ENCODE results near the gene CDH4. TPM values are rescaled to one million over a fixed set of nuclear protein-coding genes. Genes with fewer than 3 reads are reported as not detected.

The CDH4 gene
- total and polyA plus RNA-seq, 4 donors = 5.8 to 24.1 (median 17.1) TPM

- Histone ChIP-seq H3K4me3 (ENCODE audit: low read depth, low read length) (no peak overlapping the region), H3K4me1 (ENCODE audit: control insufficient read depth, insufficient read depth, low read length) (peaks cover 11% of the 10 kb centered on the region), H3K9me3 (ENCODE audit: control insufficient read depth, insufficient read depth, low read length) (peaks cover 2% of the 10 kb centered on the region), H3K36me3 (ENCODE audit: control insufficient read depth, insufficient read depth, low read length) (no peaks in the 10 kb centered on the region), H3K27ac (ENCODE audit: low read depth, low read length) (no peak overlapping the region), H3K27me3 (ENCODE audit: control insufficient read depth, insufficient read depth, low read length) (no peaks in the 10 kb centered on the region)
- no peak for DNase-seq (ENCODE audit: low read depth in 4 of 6, low spot score in 6 of 6)
- WGBS (ENCODE audit: insufficient coverage) = 63% methylated on average over 16 of the region's 28 CpGs
Observed at GRCh38 chr20:61391812-61392520, 139.9 kb downstream of the CDH4 start.

GRCh38 chr20:61394088-61394799 is 142.2 kb downstream of the CDH4 start:
- Histone ChIP-seq H3K27ac (ENCODE audit: low read depth, low read length) (no peak overlapping the region), H3K4me3 (ENCODE audit: low read depth, low read length) (no peak overlapping the region), H3K36me3 (ENCODE audit: control insufficient read depth, insufficient read depth, low read length) (no peaks in the 10 kb centered on the region), H3K4me1 (ENCODE audit: control insufficient read depth, insufficient read depth, low read length) (peaks cover 11% of the 10 kb centered on the region), H3K9me3 (ENCODE audit: control insufficient read depth, insufficient read depth, low read length) (peaks cover 2% of the 10 kb centered on the region), H3K27me3 (ENCODE audit: control insufficient read depth, insufficient read depth, low read length) (no peaks in the 10 kb centered on the region)
- DNase-seq (ENCODE audit: low read depth in 4 of 6, low spot score in 6 of 6) = no peak
- 90% methylated on average over 11 of the region's 14 CpGs for WGBS (ENCODE audit: insufficient coverage)

GRCh38 chr20:61396262-61396848 is 144.3 kb downstream of the CDH4 start:
- Histone ChIP-seq H3K4me1 (ENCODE audit: control insufficient read depth, insufficient read depth, low read length) (peaks cover 6% of the 10 kb centered on the region), H3K36me3 (ENCODE audit: control insufficient read depth, insufficient read depth, low read length) (no peaks in the 10 kb centered on the region), H3K27ac (ENCODE audit: low read depth, low read length) (no peak overlapping the region), H3K4me3 (ENCODE audit: low read depth, low read length) (no peak overlapping the region), H3K27me3 (ENCODE audit: control insufficient read depth, insufficient read depth, low read length) (no peaks in the 10 kb centered on the region), H3K9me3 (ENCODE audit: control insufficient read depth, insufficient read depth, low read length) (no peaks in the 10 kb centered on the region)
- no peak for DNase-seq (ENCODE audit: low read depth in 4 of 6, low spot score in 6 of 6)
- 88% methylated on average over 17 of the region's 19 CpGs for whole genome bisulfite sequencing (ENCODE audit: insufficient coverage)

GRCh38 chr20:61397146-61397545 is 145.1 kb downstream of the CDH4 start:
- DNase-seq (ENCODE audit: low read depth in 4 of 6, low spot score in 6 of 6) = no peak
- Histone ChIP-seq H3K4me3 (ENCODE audit: low read depth, low read length) (no peak overlapping the region), H3K27ac (ENCODE audit: low read depth, low read length) (no peak overlapping the region), H3K27me3 (ENCODE audit: control insufficient read depth, insufficient read depth, low read length) (no peaks in the 10 kb centered on the region), H3K9me3 (ENCODE audit: control insufficient read depth, insufficient read depth, low read length) (no peaks in the 10 kb centered on the region), H3K4me1 (ENCODE audit: control insufficient read depth, insufficient read depth, low read length) (no peaks in the 10 kb centered on the region), H3K36me3 (ENCODE audit: control insufficient read depth, insufficient read depth, low read length) (no peaks in the 10 kb centered on the region)
- 97% methylated on average over 11 of the region's 13 CpGs for WGBS (ENCODE audit: insufficient coverage)

GRCh38 chr20:61397790-61398189 is 145.7 kb downstream of the CDH4 start:
- Histone ChIP-seq H3K36me3 (ENCODE audit: control insufficient read depth, insufficient read depth, low read length) (no peaks in the 10 kb centered on the region), H3K9me3 (ENCODE audit: control insufficient read depth, insufficient read depth, low read length) (no peaks in the 10 kb centered on the region), H3K27me3 (ENCODE audit: control insufficient read depth, insufficient read depth, low read length) (no peaks in the 10 kb centered on the region), H3K4me3 (ENCODE audit: low read depth, low read length) (no peak overlapping the region), H3K4me1 (ENCODE audit: control insufficient read depth, insufficient read depth, low read length) (no peaks in the 10 kb centered on the region), H3K27ac (ENCODE audit: low read depth, low read length) (no peak overlapping the region)
- DNase-seq (ENCODE audit: low read depth in 4 of 6, low spot score in 6 of 6) = no peak
- WGBS (ENCODE audit: insufficient coverage) = 91% methylated on average over 10 of the region's 12 CpGs

GRCh38 chr20:61399433-61399832 is 147.4 kb downstream of the CDH4 start:
- no peaks in the 10 kb centered on the region for H3K36me3 ChIP-seq (ENCODE audit: control insufficient read depth, insufficient read depth, low read length)
- WGBS (ENCODE audit: insufficient coverage) = 93% methylated on average over 4 of the region's 7 CpGs
- H3K4me3 ChIP-seq (ENCODE audit: low read depth, low read length) = no peak overlapping the region
- H3K27me3 ChIP-seq (ENCODE audit: control insufficient read depth, insufficient read depth, low read length) = no peaks in the 10 kb centered on the region
- no peak for DNase-seq (ENCODE audit: low read depth in 4 of 6, low spot score in 6 of 6)
- no peaks in the 10 kb centered on the region for H3K4me1 ChIP-seq (ENCODE audit: control insufficient read depth, insufficient read depth, low read length)
- H3K9me3 ChIP-seq (ENCODE audit: control insufficient read depth, insufficient read depth, low read length) = peaks cover 2% of the 10 kb centered on the region
- H3K27ac ChIP-seq (ENCODE audit: low read depth, low read length) = no peak overlapping the region

GRCh38 chr20:61400499-61400898 is 148.4 kb downstream of the CDH4 start:
- no peaks in the 10 kb centered on the region for H3K4me1 ChIP-seq (ENCODE audit: control insufficient read depth, insufficient read depth, low read length)
- H3K4me3 ChIP-seq (ENCODE audit: low read depth, low read length) = no peak overlapping the region
- DNase-seq (ENCODE audit: low read depth in 4 of 6, low spot score in 6 of 6) = no peak
- H3K9me3 ChIP-seq (ENCODE audit: control insufficient read depth, insufficient read depth, low read length) = peaks cover 2% of the 10 kb centered on the region
- WGBS (ENCODE audit: insufficient coverage) = 78% methylated on average over 8 of the region's 8 CpGs
- H3K27me3 ChIP-seq (ENCODE audit: control insufficient read depth, insufficient read depth, low read length) = no peaks in the 10 kb centered on the region
- no peaks in the 10 kb centered on the region for H3K36me3 ChIP-seq (ENCODE audit: control insufficient read depth, insufficient read depth, low read length)
- no peak overlapping the region for H3K27ac ChIP-seq (ENCODE audit: low read depth, low read length)

GRCh38 chr20:61404303-61404702 is 152.2 kb downstream of the CDH4 start:
- Histone ChIP-seq H3K36me3 (ENCODE audit: control insufficient read depth, insufficient read depth, low read length) (no peaks in the 10 kb centered on the region), H3K27me3 (ENCODE audit: control insufficient read depth, insufficient read depth, low read length) (no peaks in the 10 kb centered on the region), H3K4me1 (ENCODE audit: control insufficient read depth, insufficient read depth, low read length) (no peaks in the 10 kb centered on the region), H3K9me3 (ENCODE audit: control insufficient read depth, insufficient read depth, low read length) (peaks cover 2% of the 10 kb centered on the region), H3K27ac (ENCODE audit: low read depth, low read length) (no peak overlapping the region), H3K4me3 (ENCODE audit: low read depth, low read length) (no peak overlapping the region)
- peak in 2 of 6 donors; percentile 43 for DNase-seq (ENCODE audit: low read depth in 4 of 6, low spot score in 6 of 6)
- 88% methylated on average over 4 of the region's 11 CpGs for WGBS (ENCODE audit: insufficient coverage)

GRCh38 chr20:61405007-61405406 is 152.9 kb downstream of the CDH4 start:
- no peak for DNase-seq (ENCODE audit: low read depth in 4 of 6, low spot score in 6 of 6)
- WGBS (ENCODE audit: insufficient coverage) = 97% methylated on average over 12 of the region's 14 CpGs
- H3K9me3 ChIP-seq (ENCODE audit: control insufficient read depth, insufficient read depth, low read length) = peaks cover 2% of the 10 kb centered on the region

More at GRCh38 chr20:61405007-61405406, 152.9 kb downstream of the CDH4 start:
- no peaks in the 10 kb centered on the region for H3K4me1 ChIP-seq (ENCODE audit: control insufficient read depth, insufficient read depth, low read length)
- no peak overlapping the region for H3K4me3 ChIP-seq (ENCODE audit: low read depth, low read length)
- no peaks in the 10 kb centered on the region for H3K27me3 ChIP-seq (ENCODE audit: control insufficient read depth, insufficient read depth, low read length)
- H3K27ac ChIP-seq (ENCODE audit: low read depth, low read length) = no peak overlapping the region
- no peaks in the 10 kb centered on the region for H3K36me3 ChIP-seq (ENCODE audit: control insufficient read depth, insufficient read depth, low read length)
